HepG2 (cell line): ENCODE data around the gene USP1.

Experiments
- AFF4 ChIP-seq: sonication (generic); formaldehyde crosslinking; IDR thresholded peaks from 2 replicates; pipeline ENCODE4 v1.4.0; 2020; ENCODE audit warnings: missing genetic modification reagents
- CTCF ChIP-seq: sonication (generic); formaldehyde crosslinking; IDR thresholded peaks from 2 replicates; pipeline ENCODE4 v1.5.0; 2020; ENCODE audit warnings: mild to moderate bottlenecking, missing genetic modification reagents, moderate library complexity
- FOSL1 ChIP-seq: sonication (generic); formaldehyde crosslinking; IDR thresholded peaks from 2 replicates; pipeline ENCODE4 v1.9.0; 2021; ENCODE audit warnings: missing genetic modification reagents, borderline replicate concordance
- GABPA ChIP-seq, 2 experiments: IDR thresholded peaks; 2 replicates each; pipeline ENCODE4 v1.6.1; 2011 to 2016; ENCODE audit warnings: low read depth in 2 of 2, low read length in 1 of 2, missing biosample characterization in 1 of 2, missing genetic modification characterization in 1 of 2
- GATA4 ChIP-seq: sonication (generic); IDR thresholded peaks from 2 replicates; pipeline ENCODE4 v1.6.1; 2016; ENCODE audit warnings: antibody characterized with exemption, low read depth, borderline replicate concordance
- MXI1 ChIP-seq: IDR thresholded peaks from 3 replicates; pipeline ENCODE4 v1.6.1; 2012; ENCODE audit warnings: low read depth, low read length, inconsistent platforms, borderline replicate concordance
- REST ChIP-seq, 2 experiments: IDR thresholded peaks; 2 replicates each; pipeline ENCODE4 v1.6.1; 2011 to 2012; ENCODE audit warnings: low read length in 2 of 2, borderline replicate concordance in 1 of 2, low read depth in 1 of 2, mild to moderate bottlenecking in 1 of 2, moderate library complexity in 1 of 2
- SRSF9 ChIP-seq: fragments of 200-400 bp; formaldehyde crosslinking; IDR thresholded peaks from 2 replicates; pipeline ENCODE4 v1.6.1; 2018; ENCODE audit warnings: borderline replicate concordance, mild to moderate bottlenecking, low read depth, low read length; ENCODE audit not compliant: insufficient read depth, poor library complexity, severe bottlenecking
- ZNF12 ChIP-seq: sonication (generic); formaldehyde crosslinking; IDR thresholded peaks from 2 replicates; pipeline ENCODE4 v1.5.0; 2020; ENCODE audit warnings: missing genetic modification reagents
- ZNF274 ChIP-seq: sonication (generic); formaldehyde crosslinking; IDR thresholded peaks from 2 replicates; pipeline ENCODE4 v1.5.1; 2020; ENCODE audit warnings: mild to moderate bottlenecking, missing genetic modification reagents

- TF ChIP-seq AFF4 (no peak), GABPA (IDR thresholded peaks at IDR 0.05; ENCODE audit: low read depth, low read length) (no peak), GABPA (CRISPR knock-in tag; IDR thresholded peaks at IDR 0.05; ENCODE audit: low read depth) (no peak), ZNF12 (CRISPR knock-in tag) (no peak), FOSL1 (no peak), MXI1 (no peak), GATA4 (no peak), CTCF (no peak), REST (IDR thresholded peaks at IDR 0.05; ENCODE audit: borderline replicate concordance in 1 of 2, low read depth in 1 of 2, low read length in 2 of 2) (no peak), ZNF274 (no peak), SRSF9 (no peak)
Observed at GRCh38 chr1:62415687-62416086, 21.2 kb upstream of the USP1 start.
